ENCODE results near the gene MAGEB17.
"Not testable (repeated sequence)": the region's sequence is repeated elsewhere in the genome, so short reads cannot be mapped to it uniquely, and the experiment has no call there.

The MAGEB17 gene

GRCh38 chrX:16141422-16142245, 25.6 kb upstream of the MAGEB17 start:
- Mint-ChIP-seq H3K4me3 (no peak overlapping the region), H3K4me1 (ENCODE audit: low read depth) (peaks cover 5% of the 10 kb centered on the region), H3K27ac (no peak overlapping the region), H3K36me3 (ENCODE audit: low read depth) (no peaks in the 10 kb centered on the region), H3K27me3 (peaks cover 75% of the 10 kb centered on the region), H3K9me3 (no peaks in the 10 kb centered on the region)
- DNase-seq: no peak

DNA sequence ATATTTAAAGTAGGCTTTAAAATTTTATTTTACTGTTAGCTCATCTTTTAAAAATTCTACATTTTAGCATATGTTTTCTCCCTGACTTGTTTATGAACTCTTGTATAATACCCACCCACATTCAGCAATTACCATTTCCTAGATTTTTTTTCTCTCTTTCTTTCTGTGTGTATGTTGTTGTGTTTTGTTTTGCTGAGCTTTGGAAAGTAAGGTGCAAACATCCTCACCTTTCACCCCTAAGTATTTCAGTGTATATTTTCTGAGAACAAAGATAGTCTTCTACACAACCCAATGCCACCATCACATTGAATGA, 25.1 kb upstream of the MAGEB17 start:
- Mint-ChIP-seq H3K9me3 (no peaks in the 10 kb centered on the region), H3K4me1 (ENCODE audit: low read depth) (peaks cover 5% of the 10 kb centered on the region), H3K4me3 (no peak overlapping the region), H3K36me3 (ENCODE audit: low read depth) (no peaks in the 10 kb centered on the region), H3K27ac (no peak overlapping the region), H3K27me3 (peaks cover 72% of the 10 kb centered on the region)
- DNase-seq: no peak

GRCh38 chrX:16143968-16144367, 23.3 kb upstream of the MAGEB17 start:
- H3K4me3 Mint-ChIP-seq: no peak overlapping the region
- H3K27me3 Mint-ChIP-seq: peaks cover 64% of the 10 kb centered on the region
- DNase-seq: no peak

DNA sequence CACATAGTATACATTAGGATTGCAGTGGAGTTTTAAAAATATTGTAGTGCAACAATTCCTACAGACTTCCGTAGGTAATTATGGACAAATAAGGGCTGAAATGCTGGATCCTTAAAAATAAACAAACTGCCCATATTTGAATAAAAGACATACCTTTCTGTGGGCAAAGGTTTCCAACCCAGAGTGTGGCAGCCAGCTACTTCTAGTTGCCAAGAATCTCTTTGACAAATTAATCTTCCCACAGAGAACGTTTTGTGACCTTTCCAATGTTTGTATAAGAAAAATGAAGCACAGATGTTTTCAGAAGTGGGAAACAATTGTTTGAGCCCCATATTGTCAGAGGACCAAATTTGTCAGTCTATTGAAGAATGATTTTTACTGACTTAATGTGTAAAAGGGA, 22.9 kb upstream of the MAGEB17 start:
- no peak overlapping the region for H3K27ac Mint-ChIP-seq
- DNase-seq: no peak
- H3K27me3 Mint-ChIP-seq: peaks cover 64% of the 10 kb centered on the region
- H3K4me1 Mint-ChIP-seq (ENCODE audit: low read depth): peaks cover 5% of the 10 kb centered on the region
- no peaks in the 10 kb centered on the region for H3K36me3 Mint-ChIP-seq (ENCODE audit: low read depth)
- H3K4me3 Mint-ChIP-seq: no peak overlapping the region
- no peaks in the 10 kb centered on the region for H3K9me3 Mint-ChIP-seq

More at GRCh38 chrX:16143968-16144367, 23.3 kb upstream of the MAGEB17 start:
- no peak overlapping the region for H3K27ac Mint-ChIP-seq
- no peaks in the 10 kb centered on the region for H3K36me3 Mint-ChIP-seq (ENCODE audit: low read depth)
- H3K9me3 Mint-ChIP-seq: no peaks in the 10 kb centered on the region
- peaks cover 5% of the 10 kb centered on the region for H3K4me1 Mint-ChIP-seq (ENCODE audit: low read depth)

GRCh38 chrX:16145093-16145492, 22.2 kb upstream of the MAGEB17 start:
- not testable (repeated sequence) for H3K4me1 Mint-ChIP-seq (ENCODE audit: low read depth); DNase-seq; H3K27ac Mint-ChIP-seq; H3K36me3 Mint-ChIP-seq (ENCODE audit: low read depth); H3K4me3 Mint-ChIP-seq; H3K9me3 Mint-ChIP-seq
- peaks cover 58% of the 10 kb centered on the region for H3K27me3 Mint-ChIP-seq

- H3K4me3 Mint-ChIP-seq: no peak overlapping the region
- H3K9me3 Mint-ChIP-seq: no peaks in the 10 kb centered on the region
- peaks cover 57% of the 10 kb centered on the region for H3K27me3 Mint-ChIP-seq
- H3K27ac Mint-ChIP-seq: no peak overlapping the region
- H3K36me3 Mint-ChIP-seq (ENCODE audit: low read depth): no peaks in the 10 kb centered on the region
- peaks cover 2% of the 10 kb centered on the region for H3K4me1 Mint-ChIP-seq (ENCODE audit: low read depth)
- no peak for DNase-seq
Measured at GRCh38 chrX:16145656-16146055, 21.6 kb upstream of the MAGEB17 start.

DNA sequence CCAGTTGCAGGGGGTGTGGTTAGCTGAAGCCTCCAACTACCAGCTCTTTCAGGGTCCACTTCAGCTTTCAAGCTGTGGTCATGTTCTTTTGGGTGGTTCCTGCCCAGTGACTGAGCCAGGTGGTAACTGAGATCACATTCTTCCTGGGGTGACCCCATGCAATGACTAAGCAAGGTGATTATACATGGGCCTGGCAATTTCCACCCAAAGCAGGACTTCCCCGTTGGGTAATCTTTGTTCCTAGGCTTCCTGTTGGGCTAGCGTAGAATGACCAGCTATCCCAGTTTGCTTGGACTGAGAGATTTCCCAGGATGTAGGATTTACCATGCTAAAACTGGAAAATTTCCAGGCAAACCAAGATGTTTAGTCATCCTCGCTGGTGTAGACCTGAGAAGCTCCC, 18.4 kb upstream of the MAGEB17 start:
- peaks cover 43% of the 10 kb centered on the region for H3K27me3 Mint-ChIP-seq
- no peaks in the 10 kb centered on the region for H3K4me1 Mint-ChIP-seq (ENCODE audit: low read depth)
- H3K4me3 Mint-ChIP-seq: no peak overlapping the region
- no peaks in the 10 kb centered on the region for H3K9me3 Mint-ChIP-seq
- DNase-seq: no peak
- H3K27ac Mint-ChIP-seq: no peak overlapping the region
- no peaks in the 10 kb centered on the region for H3K36me3 Mint-ChIP-seq (ENCODE audit: low read depth)

DNA sequence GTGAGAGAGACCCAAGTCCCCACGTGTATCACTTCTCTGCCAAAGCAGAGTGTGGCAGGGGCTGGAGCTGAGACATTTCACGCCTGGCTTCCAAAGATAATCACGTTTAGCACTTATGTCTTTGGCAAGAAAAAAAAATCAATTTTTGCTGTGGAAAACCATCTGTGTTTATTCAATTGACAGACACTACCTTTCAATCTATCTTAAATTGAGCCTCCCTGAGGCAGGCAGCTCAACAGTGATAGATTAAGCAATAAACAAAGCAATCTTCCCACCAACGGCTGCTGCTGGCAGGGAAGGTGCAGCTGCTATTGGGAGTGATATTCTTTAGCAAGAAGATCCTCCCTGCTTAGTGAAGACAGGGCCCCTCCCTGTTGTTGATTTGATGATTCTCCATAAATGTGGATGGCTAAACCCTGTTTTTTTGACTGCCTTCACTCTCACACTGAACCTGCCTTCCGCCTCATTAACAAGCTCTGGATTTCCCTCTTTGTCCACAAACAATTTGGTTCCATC, 11.6 kb upstream of the MAGEB17 start:
- no peak overlapping the region for H3K4me3 Mint-ChIP-seq
- H3K4me1 Mint-ChIP-seq (ENCODE audit: low read depth): no peaks in the 10 kb centered on the region
- no peak for DNase-seq
- H3K9me3 Mint-ChIP-seq: no peaks in the 10 kb centered on the region
- no peaks in the 10 kb centered on the region for H3K36me3 Mint-ChIP-seq (ENCODE audit: low read depth)
- H3K27me3 Mint-ChIP-seq: peaks cover 39% of the 10 kb centered on the region
- H3K27ac Mint-ChIP-seq: no peak overlapping the region

GRCh38 chrX:16156692-16157331, 10.5 kb upstream of the MAGEB17 start:
- no peak overlapping the region for H3K27ac Mint-ChIP-seq
- H3K4me1 Mint-ChIP-seq (ENCODE audit: low read depth): no peaks in the 10 kb centered on the region
- no peaks in the 10 kb centered on the region for H3K9me3 Mint-ChIP-seq
- H3K36me3 Mint-ChIP-seq (ENCODE audit: low read depth): no peaks in the 10 kb centered on the region
- H3K27me3 Mint-ChIP-seq: peaks cover 49% of the 10 kb centered on the region
- no peak overlapping the region for H3K4me3 Mint-ChIP-seq
- DNase-seq: no peak

GRCh38 chrX:16160729-16161128, 6.6 kb upstream of the MAGEB17 start:
- no peak for DNase-seq
- H3K27me3 Mint-ChIP-seq: peaks cover 57% of the 10 kb centered on the region
- H3K36me3 Mint-ChIP-seq (ENCODE audit: low read depth): no peaks in the 10 kb centered on the region
- no peaks in the 10 kb centered on the region for H3K4me1 Mint-ChIP-seq (ENCODE audit: low read depth)
- H3K9me3 Mint-ChIP-seq: no peaks in the 10 kb centered on the region
- no peak overlapping the region for H3K4me3 Mint-ChIP-seq
- H3K27ac Mint-ChIP-seq: no peak overlapping the region

DNA sequence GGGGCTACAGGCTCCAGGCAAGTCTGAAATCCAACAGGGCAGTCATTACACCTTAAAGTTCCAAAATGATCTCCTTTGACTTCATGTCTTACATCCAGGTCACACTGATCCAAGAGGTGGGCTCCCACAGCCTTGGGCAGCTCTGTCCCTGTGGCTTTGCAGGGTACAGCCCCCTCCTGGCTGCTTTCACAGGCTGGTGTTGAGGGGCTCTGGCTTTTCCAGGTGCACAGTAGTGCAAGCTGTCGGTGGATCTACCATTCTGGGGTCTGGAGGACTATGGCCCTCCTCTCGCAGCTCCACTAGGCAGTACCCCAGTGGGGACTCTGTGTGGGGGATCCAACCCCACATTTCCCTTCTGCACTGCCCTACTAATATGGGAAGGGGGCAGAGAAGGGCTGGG, 6.1 kb upstream of the MAGEB17 start:
- not testable (repeated sequence) for H3K9me3 Mint-ChIP-seq; H3K4me1 Mint-ChIP-seq (ENCODE audit: low read depth); H3K27ac Mint-ChIP-seq; H3K4me3 Mint-ChIP-seq; DNase-seq; H3K36me3 Mint-ChIP-seq (ENCODE audit: low read depth)
- H3K27me3 Mint-ChIP-seq: peaks cover 57% of the 10 kb centered on the region

DNA sequence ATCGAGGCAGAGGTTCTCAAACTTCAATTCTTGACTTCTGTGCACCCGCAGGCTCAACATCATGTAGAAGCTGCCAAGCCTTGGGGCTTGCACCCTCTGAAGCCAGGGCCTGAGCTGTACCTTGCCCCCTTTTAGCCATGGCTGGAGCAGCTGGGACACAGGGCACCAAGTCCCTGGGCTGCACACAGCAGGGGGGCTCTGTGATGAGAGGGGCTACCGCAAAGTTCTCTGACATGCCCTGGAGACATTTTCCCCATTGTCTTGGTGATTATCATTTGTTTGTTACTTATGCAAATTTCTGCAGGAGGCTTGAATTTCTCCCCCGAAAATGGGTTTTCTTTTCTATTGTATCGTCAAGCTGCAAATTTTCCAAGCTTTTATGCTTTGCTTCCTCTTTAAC, 4.9 kb upstream of the MAGEB17 start:
- H3K27me3 Mint-ChIP-seq: peaks cover 60% of the 10 kb centered on the region
- no peaks in the 10 kb centered on the region for H3K4me1 Mint-ChIP-seq (ENCODE audit: low read depth)

GRCh38 chrX:16164748-16165147, 2.5 kb upstream of the MAGEB17 start:
- Mint-ChIP-seq H3K36me3 (ENCODE audit: low read depth) (no peaks in the 10 kb centered on the region), H3K27me3 (peaks cover 65% of the 10 kb centered on the region), H3K9me3 (no peaks in the 10 kb centered on the region), H3K4me1 (ENCODE audit: low read depth) (no peaks in the 10 kb centered on the region), H3K27ac (no peak overlapping the region), H3K4me3 (no peak overlapping the region)
- no peak for DNase-seq

More for the DNA sequence above, 4.9 kb upstream of the MAGEB17 start:
- Mint-ChIP-seq H3K4me3 (no peak overlapping the region), H3K27ac (no peak overlapping the region), H3K9me3 (no peaks in the 10 kb centered on the region), H3K36me3 (ENCODE audit: low read depth) (no peaks in the 10 kb centered on the region)
- no peak for DNase-seq

- Mint-ChIP-seq H3K27ac (no peak overlapping the region), H3K4me3 (no peak overlapping the region), H3K4me1 (ENCODE audit: low read depth) (no peaks in the 10 kb centered on the region), H3K9me3 (no peaks in the 10 kb centered on the region), H3K27me3 (peaks cover 47% of the 10 kb centered on the region), H3K36me3 (ENCODE audit: low read depth) (no peaks in the 10 kb centered on the region)
- DNase-seq: no peak
Measured at GRCh38 chrX:16171039-16171438, 3.8 kb downstream of the MAGEB17 start.

GRCh38 chrX:16171944-16172343, 4.7 kb downstream of the MAGEB17 start:
- H3K4me1 Mint-ChIP-seq (ENCODE audit: low read depth): no peaks in the 10 kb centered on the region
- peaks cover 41% of the 10 kb centered on the region for H3K27me3 Mint-ChIP-seq
- no peak overlapping the region for H3K27ac Mint-ChIP-seq
- DNase-seq: no peak
- no peak overlapping the region for H3K4me3 Mint-ChIP-seq
- H3K9me3 Mint-ChIP-seq: no peaks in the 10 kb centered on the region
- no peaks in the 10 kb centered on the region for H3K36me3 Mint-ChIP-seq (ENCODE audit: low read depth)

Measured in activated T-cell treated with anti-CD3 and anti-CD28 coated beads, Interleukin-2, amount 50 U/mL, for 24 hours (primary cell).